Measurements from ENCODE around the gene PCBP2. TPM values are rescaled to one million over a fixed set of nuclear protein-coding genes. Genes with fewer than 3 reads are reported as not detected.
"Not testable (repeated sequence)": the region's sequence is repeated elsewhere in the genome, so short reads cannot be mapped to it uniquely, and the experiment has no call there.

Gene PCBP2
- total RNA-seq, 3 donors from 2014 or later = 512 to 722 (median 529) TPM

GRCh38 chr12:53414756-53415417, 37.0 kb upstream of the PCBP2 start:
- H3K9me3 ChIP-seq = no peaks in the 10 kb centered on the region
- peaks cover 6% of the 10 kb centered on the region for H3K36me3 ChIP-seq
- H3K27me3 ChIP-seq = no peaks in the 10 kb centered on the region
- peak overlapping the region; percentile 23 to 59 for H3K27ac ChIP-seq
- TF ChIP-seq CTCF (IDR thresholded peaks at IDR 0.05) = no peak
- TF ChIP-seq POLR2A (IDR thresholded peaks at IDR 0.05) = no peak
- TF ChIP-seq POLR2AphosphoS5 (IDR thresholded peaks at IDR 0.05) = no peak
- H3K4me1 ChIP-seq = no peaks in the 10 kb centered on the region
- no peak for DNase-seq (ENCODE audit: low spot score in 2 of 2)
- intact Hi-C loops (cut with DNase I; ENCODE audit: low total_unique reads) = no loop called here
- H3K4me3 ChIP-seq = no peak overlapping the region

GRCh38 chr12:53415752-53416389, 36.0 kb upstream of the PCBP2 start:
- H3K9me3 ChIP-seq; H3K36me3 ChIP-seq; H3K27me3 ChIP-seq; H3K4me1 ChIP-seq; intact Hi-C loops (cut with DNase I; ENCODE audit: low total_unique reads); DNase-seq (ENCODE audit: low spot score in 2 of 2); H3K4me3 ChIP-seq: not testable (repeated sequence)
- H3K27ac ChIP-seq = peak overlapping the region in 1 of 2 donors; percentile 62

- H3K9me3 ChIP-seq; H3K27me3 ChIP-seq; H3K36me3 ChIP-seq; intact Hi-C loops (cut with DNase I; ENCODE audit: low total_unique reads); H3K27ac ChIP-seq; H3K4me1 ChIP-seq; H3K4me3 ChIP-seq; DNase-seq (ENCODE audit: low spot score in 2 of 2): not testable (repeated sequence)
Observed at GRCh38 chr12:53417291-53417816, 34.5 kb upstream of the PCBP2 start.

- H3K4me3 ChIP-seq = no peak overlapping the region
- H3K36me3 ChIP-seq = no peaks in the 10 kb centered on the region
- H3K9me3 ChIP-seq = no peaks in the 10 kb centered on the region
- intact Hi-C loops (cut with DNase I; ENCODE audit: low total_unique reads) = no loop called here
- peaks cover 0 to 3% of the 10 kb centered on the region in 2 donors for H3K4me1 ChIP-seq
- no peak for DNase-seq (ENCODE audit: low spot score in 2 of 2)
- no peak overlapping the region for H3K27ac ChIP-seq
- H3K27me3 ChIP-seq = no peaks in the 10 kb centered on the region
- TF ChIP-seq POLR2AphosphoS5 (IDR thresholded peaks at IDR 0.05) (no peak), POLR2A (IDR thresholded peaks at IDR 0.05) (no peak), CTCF (IDR thresholded peaks at IDR 0.05) (no peak)
Observed at GRCh38 chr12:53418221-53418620, 33.7 kb upstream of the PCBP2 start.

- no peak for DNase-seq (ENCODE audit: low spot score in 2 of 2)
- no peaks in the 10 kb centered on the region for H3K27me3 ChIP-seq
- no peak overlapping the region for H3K4me3 ChIP-seq
- peaks cover 0 to 3% of the 10 kb centered on the region in 2 donors for H3K4me1 ChIP-seq
- no peak for TF ChIP-seq POLR2AphosphoS5 (IDR thresholded peaks at IDR 0.05)
- no peak for TF ChIP-seq POLR2A (IDR thresholded peaks at IDR 0.05)
- TF ChIP-seq CTCF (IDR thresholded peaks at IDR 0.05) = no peak
- no peak overlapping the region for H3K27ac ChIP-seq
- intact Hi-C loops (cut with DNase I; ENCODE audit: low total_unique reads) = loop anchor here (5.0 kb wide), 1 partner anchor 62 kb away; no protein-coding TSS in a partner anchor
- no peaks in the 10 kb centered on the region for H3K9me3 ChIP-seq
- H3K36me3 ChIP-seq = no peaks in the 10 kb centered on the region
Observed at GRCh38 chr12:53419756-53420155, 32.1 kb upstream of the PCBP2 start.

GRCh38 chr12:53422247-53422646, 29.7 kb upstream of the PCBP2 start:
- DNase-seq (ENCODE audit: low spot score in 2 of 2); H3K4me3 ChIP-seq; H3K36me3 ChIP-seq; H3K9me3 ChIP-seq; H3K4me1 ChIP-seq; H3K27ac ChIP-seq; H3K27me3 ChIP-seq: not testable (repeated sequence)
- intact Hi-C loops (cut with DNase I; ENCODE audit: low total_unique reads) = loop anchor here (5.0 kb wide), 1 partner anchor 65 kb away; no protein-coding TSS in a partner anchor
